Stimulated activated CD4-positive, alpha-beta T cell treated with anti-CD3 and anti-CD28 coated beads, Interleukin-2, amount 100 ng/mL, for 24 hours (primary cell): ENCODE measurements around the gene HIPK4.
"Not testable (repeated sequence)": the region's sequence is repeated elsewhere in the genome, so short reads cannot be mapped to it uniquely, and the experiment has no call there.

Source experiments
- DNase-seq, 2 donors: peaks; one replicate each; pipeline ENCODE4 v3.0.0-alpha.2; 2020

HIPK4 gene

DNA sequence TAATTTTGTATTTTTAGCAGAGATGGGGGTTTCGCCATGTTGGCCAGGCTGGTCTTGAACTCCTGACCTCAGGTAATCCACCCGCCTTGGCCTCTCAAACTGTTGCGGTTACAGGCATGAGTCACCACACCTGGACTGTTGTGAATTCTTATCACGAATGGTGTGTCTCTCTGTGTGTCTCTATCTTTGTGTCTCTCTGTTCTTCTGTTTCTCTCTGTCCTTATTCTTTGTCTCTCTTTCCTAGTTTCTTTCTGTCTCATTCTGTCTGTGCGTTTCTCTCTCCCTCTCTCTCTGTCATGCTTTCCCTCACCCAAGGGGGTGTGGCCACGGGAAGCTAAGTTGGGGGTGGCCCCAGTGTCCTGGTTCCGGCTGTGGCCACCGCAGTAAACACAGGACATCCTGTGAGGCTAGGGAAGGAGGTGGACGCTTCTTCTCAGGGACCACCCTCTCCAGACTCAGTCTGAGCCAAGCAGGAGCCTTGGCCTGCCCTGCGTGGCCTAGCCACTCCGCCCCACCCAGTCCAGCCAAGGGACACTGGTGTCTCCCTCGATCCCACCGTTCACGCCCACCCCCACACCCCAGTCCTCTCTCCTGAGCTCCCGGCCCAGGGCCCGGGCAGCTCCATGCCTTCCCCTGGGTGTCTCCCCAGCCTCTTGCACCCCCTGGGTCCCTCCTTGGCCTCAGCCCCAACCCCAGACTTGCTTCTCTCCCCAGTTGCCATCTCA lies 27.1 kb upstream of the HIPK4 start:
- no peak for DNase-seq

GRCh38 chr19:40415768-40416167 lies 25.8 kb upstream of the HIPK4 start:
- DNase-seq: no peak

GRCh38 chr19:40414542-40415535 lies 24.9 kb upstream of the HIPK4 start:
- no peak for DNase-seq

DNA sequence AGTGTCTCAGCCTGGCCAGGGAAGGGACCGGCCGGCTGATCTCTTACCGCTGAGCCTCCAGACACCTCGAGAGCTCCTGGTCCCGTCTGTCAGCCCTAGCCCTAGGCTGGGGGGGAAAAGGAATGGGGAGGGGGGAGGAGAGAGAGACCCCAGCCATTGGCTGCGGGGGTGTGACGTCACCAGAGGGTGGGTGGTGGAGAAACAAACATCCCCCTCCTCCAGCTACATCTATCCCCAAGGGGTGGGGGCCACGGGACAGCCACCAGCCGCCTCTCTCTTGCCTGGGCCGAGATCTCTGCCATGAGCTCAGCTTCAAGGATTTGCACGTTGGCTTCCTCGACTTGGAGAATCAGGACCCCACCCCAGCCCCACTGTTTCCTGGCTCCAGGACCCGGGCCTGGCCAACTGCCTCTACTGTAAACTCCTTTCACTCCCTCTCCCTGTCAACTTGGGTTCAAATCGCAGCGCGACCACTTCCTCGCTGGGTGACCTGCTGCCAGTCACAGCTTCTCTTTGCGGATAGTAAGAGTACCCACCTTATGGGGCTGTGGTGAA lies 23.4 kb upstream of the HIPK4 start, which contains the start of gene PRX:
TSS of gene PRX (minus strand) at position 88 of the 555 bp plus-strand sequence. CDS start 5,446 bp downstream, outside the sequence.
- DNase-seq: no peak

GRCh38 chr19:40412866-40413265 lies 22.9 kb upstream of the HIPK4 start:
- DNase-seq: no peak

DNA sequence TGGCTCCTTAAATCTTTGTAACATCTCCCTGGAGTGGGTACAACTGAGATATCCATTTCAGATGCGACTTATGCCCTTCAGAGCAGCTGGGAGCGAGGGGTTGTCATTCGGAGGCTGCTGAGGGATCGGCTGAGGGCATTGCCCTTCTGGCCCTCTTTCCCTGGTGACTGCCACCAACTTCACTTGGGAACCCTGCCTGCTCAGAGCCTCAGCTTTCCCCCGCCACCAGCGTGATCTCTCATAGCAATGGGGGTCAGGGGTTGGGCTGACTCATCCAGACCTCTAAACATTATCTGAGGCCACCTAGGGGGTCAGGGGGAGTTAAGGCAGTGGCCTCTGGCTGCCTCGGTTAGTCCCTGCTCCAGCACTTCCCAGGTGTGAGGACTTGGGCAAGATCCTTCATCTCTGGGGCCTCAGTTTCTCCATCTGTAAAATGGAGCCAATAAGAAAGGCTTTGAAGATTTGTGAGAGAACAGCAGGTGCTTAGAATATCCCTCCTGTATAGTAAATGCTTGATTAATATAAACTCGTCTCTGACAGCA lies 22.0 kb upstream of the HIPK4 start:
- DNase-seq: no peak

GRCh38 chr19:40411125-40411842 lies 21.3 kb upstream of the HIPK4 start:
- DNase-seq: no peak

GRCh38 chr19:40410030-40410389 lies 20.0 kb upstream of the HIPK4 start:
- DNase-seq: no peak

- DNase-seq: not testable (repeated sequence)
These were observed 18.6 kb upstream of the HIPK4 start for GRCh38 chr19:40408598-40408925.

DNA sequence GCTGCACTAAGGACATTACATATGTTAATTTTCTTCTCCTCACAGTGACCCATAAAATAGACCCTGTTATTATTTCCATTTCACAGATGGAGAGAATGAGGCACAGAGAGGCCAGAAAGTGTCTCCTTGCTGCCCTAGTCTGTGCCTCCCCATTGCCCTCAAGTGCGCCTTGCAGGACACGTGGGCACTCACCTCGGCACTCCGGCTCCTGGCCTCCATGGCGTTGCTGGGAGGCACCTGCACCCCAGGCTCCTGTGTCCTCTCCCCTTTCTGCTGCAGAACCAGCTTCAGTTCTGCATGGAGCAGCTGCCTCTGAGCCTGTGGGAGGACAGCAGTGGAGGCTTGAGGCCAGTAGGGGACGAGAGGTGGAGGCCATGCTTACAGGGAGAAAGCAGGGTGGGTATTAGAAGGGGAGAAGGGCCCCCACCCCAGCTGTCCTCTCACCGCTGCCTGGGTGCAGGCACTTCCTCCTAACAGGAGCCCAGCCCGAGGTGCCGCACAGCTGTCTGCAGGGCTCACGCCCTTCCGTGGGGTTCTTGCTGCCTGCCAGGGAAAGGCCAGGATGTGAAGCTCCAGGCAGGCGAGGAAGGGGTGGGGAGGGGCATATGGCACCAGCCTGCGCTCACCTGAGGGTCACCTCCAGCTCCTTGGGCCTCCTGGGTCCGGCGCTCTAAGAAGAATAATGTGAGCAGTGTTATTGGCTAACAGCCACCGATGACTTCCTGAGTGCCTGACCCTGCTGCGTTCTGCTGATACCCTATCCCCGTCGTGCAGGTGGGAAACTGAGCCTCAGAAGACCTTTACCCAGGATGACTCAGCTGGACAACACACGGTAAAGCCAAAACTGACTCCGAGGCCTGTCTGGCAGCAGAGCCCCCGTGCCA lies 18.0 kb upstream of the HIPK4 start:
- no peak for DNase-seq

DNA sequence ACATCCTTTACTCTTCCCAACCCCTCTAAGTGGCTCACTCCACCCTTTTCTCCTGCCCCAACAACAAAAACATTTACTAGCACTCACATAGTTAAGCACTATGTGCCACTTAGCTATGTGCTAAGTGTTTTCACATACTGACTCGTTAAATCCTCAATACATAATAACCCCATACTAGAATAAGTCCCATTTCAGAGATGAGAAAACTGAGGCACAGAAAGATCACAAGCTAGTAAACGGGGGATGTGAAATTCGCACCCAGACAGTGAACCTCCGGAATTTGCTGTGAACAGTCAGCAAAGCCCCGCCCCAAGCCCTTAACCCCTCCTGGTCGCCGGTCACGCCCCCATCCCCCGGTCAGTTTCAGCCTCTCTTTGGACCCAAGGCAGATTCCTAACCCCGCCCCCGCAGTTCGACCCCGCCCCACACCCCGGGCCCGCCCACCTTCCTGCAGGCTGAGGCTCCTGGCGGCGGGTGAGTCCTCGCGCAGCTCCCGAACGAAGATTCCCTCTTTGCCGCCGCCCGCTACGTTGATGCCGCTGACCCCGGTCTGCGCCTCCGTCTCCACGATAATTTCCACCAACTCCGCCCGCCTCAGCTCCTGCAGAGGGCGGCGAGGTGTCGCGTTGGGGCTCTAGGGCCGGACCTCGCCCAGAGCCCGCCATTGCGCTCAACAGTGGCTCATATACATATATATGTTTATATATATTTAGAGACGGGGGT lies 13.4 kb upstream of the HIPK4 start:
- peak; percentile 76 to 88 for DNase-seq

GRCh38 chr19:40400559-40400958 lies 10.6 kb upstream of the HIPK4 start:
- DNase-seq: no peak

GRCh38 chr19:40398417-40399131 lies 8.6 kb upstream of the HIPK4 start:
- DNase-seq: peak; percentile 63 to 71

DNA sequence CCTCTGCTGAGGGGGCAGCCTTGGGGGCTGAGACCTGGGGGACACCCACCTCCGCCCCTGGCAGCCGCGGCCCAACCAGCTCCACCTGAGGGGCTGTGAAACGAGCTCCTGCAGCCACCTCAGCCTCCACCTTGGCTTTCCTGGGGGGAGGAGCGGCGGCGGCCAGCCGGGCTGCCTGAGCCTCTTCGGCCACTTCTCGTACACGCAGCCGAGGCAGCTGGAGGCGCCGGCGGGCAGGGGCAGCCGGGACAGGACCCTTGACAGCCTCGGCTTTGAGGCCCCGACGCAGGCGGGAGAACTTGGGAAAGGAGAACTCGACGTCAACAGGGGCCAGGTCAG lies 7.6 kb upstream of the HIPK4 start:
- DNase-seq: no peak

- no peak for DNase-seq
These were observed 7.0 kb upstream of the HIPK4 start for GRCh38 chr19:40396886-40397567.

- DNase-seq: no peak
These were observed 6.0 kb upstream of the HIPK4 start for GRCh38 chr19:40395956-40396355.

- no peak for DNase-seq
These were observed 4.8 kb upstream of the HIPK4 start for GRCh38 chr19:40394816-40395210.

GRCh38 chr19:40393894-40394815 lies 4.2 kb upstream of the HIPK4 start:
- DNase-seq: no peak
